Skin epidermis (tissue), 12 donors: ENCODE measurements around the gene DESI2.

ENCODE experiments used
- H3K27ac ChIP-seq, 21 experiments: fragments of 200-600 bp; sonication (generic) in 11 of 21; one replicate each; pipeline ENCODE4 v1.5.0; 2020; ENCODE audit warnings: mild to moderate bottlenecking in 3 of 21, inconsistent platforms in 2 of 21, moderate library complexity in 2 of 21
- H3K4me3 ChIP-seq, 7 experiments: fragments of 200-600 bp; sonication (generic) in 2 of 7; one replicate each; pipeline ENCODE4 v1.5.0; 2020; ENCODE audit warnings: inconsistent platforms in 2 of 7, mild to moderate bottlenecking in 2 of 7, moderate library complexity in 1 of 7

The DESI2 gene

GRCh38 chr1:244699741-244700140, 46.8 kb downstream of the DESI2 start:
- no peak overlapping the region for H3K27ac ChIP-seq

GRCh38 chr1:244700808-244701207, 47.9 kb downstream of the DESI2 start:
- Histone ChIP-seq H3K4me3 (no peak overlapping the region), H3K27ac (no peak overlapping the region)

More at GRCh38 chr1:244699741-244700140, 46.8 kb downstream of the DESI2 start:
- H3K4me3 ChIP-seq = no peak overlapping the region

- no peak overlapping the region for H3K27ac ChIP-seq
Observed at GRCh38 chr1:244702620-244703019, 49.7 kb downstream of the DESI2 start.

GRCh38 chr1:244704107-244704506, 51.2 kb downstream of the DESI2 start:
- no peak overlapping the region for H3K4me3 ChIP-seq
- no peak overlapping the region for H3K27ac ChIP-seq

More at GRCh38 chr1:244702620-244703019, 49.7 kb downstream of the DESI2 start:
- H3K4me3 ChIP-seq = no peak overlapping the region

GRCh38 chr1:244705261-244706234, 52.6 kb downstream of the DESI2 start:
- no peak overlapping the region for H3K27ac ChIP-seq
- H3K4me3 ChIP-seq = no peak overlapping the region

GRCh38 chr1:244709076-244709475, 56.1 kb downstream of the DESI2 start:
- Histone ChIP-seq H3K4me3 (no peak overlapping the region), H3K27ac (peak overlapping the region in 1 of 21 experiments; percentile 2)

- no peak overlapping the region for H3K4me3 ChIP-seq
- peak overlapping the region in 1 of 21 experiments; percentile 2 for H3K27ac ChIP-seq
Observed at GRCh38 chr1:244709476-244710368, 56.8 kb downstream of the DESI2 start.

GRCh38 chr1:244710474-244711062, 57.6 kb downstream of the DESI2 start:
- no peak overlapping the region for H3K4me3 ChIP-seq
- H3K27ac ChIP-seq = no peak overlapping the region

GRCh38 chr1:244712669-244713068, 59.7 kb downstream of the DESI2 start:
- Histone ChIP-seq H3K27ac (no peak overlapping the region), H3K4me3 (no peak overlapping the region)

- Histone ChIP-seq H3K27ac (no peak overlapping the region), H3K4me3 (no peak overlapping the region)
Observed at GRCh38 chr1:244713332-244713731, 60.4 kb downstream of the DESI2 start.

GRCh38 chr1:244727871-244728474, 75.0 kb downstream of the DESI2 start:
- H3K27ac ChIP-seq = no peak overlapping the region
- H3K4me3 ChIP-seq = no peak overlapping the region

GRCh38 chr1:244730153-244730933, 77.4 kb downstream of the DESI2 start:
- peak overlapping the region; percentile 35 to 52 (median 41) for H3K4me3 ChIP-seq
- peak overlapping the region in 5 of 21 experiments; percentile 30 to 72 (median 47) for H3K27ac ChIP-seq

GRCh38 chr1:244730934-244731434, 78.1 kb downstream of the DESI2 start:
- Histone ChIP-seq H3K4me3 (peak overlapping the region; percentile 35 to 52 (median 41)), H3K27ac (peak overlapping the region in 2 of 21 experiments; percentile 47 to 72)

GRCh38 chr1:244731651-244732050, 78.7 kb downstream of the DESI2 start:
- H3K27ac ChIP-seq = no peak overlapping the region
- no peak overlapping the region for H3K4me3 ChIP-seq

- Histone ChIP-seq H3K4me3 (no peak overlapping the region), H3K27ac (no peak overlapping the region)
Observed at GRCh38 chr1:244732851-244733450, 80.0 kb downstream of the DESI2 start.

- Histone ChIP-seq H3K4me3 (no peak overlapping the region), H3K27ac (no peak overlapping the region)
Observed at GRCh38 chr1:244735404-244735803, 82.5 kb downstream of the DESI2 start.

GRCh38 chr1:244735876-244736561, 83.1 kb downstream of the DESI2 start:
- no peak overlapping the region for H3K27ac ChIP-seq
- H3K4me3 ChIP-seq = no peak overlapping the region
